ENCODE results near the gene PLCL1.

DNA sequence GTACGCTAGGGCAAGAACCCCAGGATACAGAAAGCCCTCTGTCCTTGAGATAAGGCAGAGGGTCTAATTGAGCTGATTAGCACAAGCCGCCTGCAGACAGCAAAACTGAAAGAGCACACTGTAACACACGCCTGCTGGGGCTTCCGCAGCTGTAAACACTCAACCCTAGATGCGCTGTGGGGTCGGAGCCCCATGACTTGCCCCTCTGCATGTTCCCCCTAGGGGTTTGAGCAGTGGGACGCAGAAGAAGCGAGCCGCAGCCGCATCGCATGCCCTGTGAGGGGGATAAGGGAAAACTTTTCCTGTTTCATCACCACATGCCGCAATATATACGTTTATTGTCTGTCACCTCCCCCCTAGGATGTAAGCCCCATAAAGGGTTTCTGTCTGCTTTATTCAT is 384.6 kb downstream of the PLCL1 start:
- no peak for TF ChIP-seq POLR2A (IDR thresholded peaks at IDR 0.05)
- TF ChIP-seq EP300 (IDR thresholded peaks at IDR 0.05) = no peak
- TF ChIP-seq, protein P1, sequence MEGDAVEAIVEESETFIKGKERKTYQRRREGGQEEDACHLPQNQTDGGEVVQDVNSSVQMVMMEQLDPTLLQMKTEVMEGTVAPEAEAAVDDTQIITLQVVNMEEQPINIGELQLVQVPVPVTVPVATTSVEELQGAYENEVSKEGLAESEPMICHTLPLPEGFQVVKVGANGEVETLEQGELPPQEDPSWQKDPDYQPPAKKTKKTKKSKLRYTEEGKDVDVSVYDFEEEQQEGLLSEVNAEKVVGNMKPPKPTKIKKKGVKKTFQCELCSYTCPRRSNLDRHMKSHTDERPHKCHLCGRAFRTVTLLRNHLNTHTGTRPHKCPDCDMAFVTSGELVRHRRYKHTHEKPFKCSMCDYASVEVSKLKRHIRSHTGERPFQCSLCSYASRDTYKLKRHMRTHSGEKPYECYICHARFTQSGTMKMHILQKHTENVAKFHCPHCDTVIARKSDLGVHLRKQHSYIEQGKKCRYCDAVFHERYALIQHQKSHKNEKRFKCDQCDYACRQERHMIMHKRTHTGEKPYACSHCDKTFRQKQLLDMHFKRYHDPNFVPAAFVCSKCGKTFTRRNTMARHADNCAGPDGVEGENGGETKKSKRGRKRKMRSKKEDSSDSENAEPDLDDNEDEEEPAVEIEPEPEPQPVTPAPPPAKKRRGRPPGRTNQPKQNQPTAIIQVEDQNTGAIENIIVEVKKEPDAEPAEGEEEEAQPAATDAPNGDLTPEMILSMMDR (IDR thresholded peaks at IDR 0.05) = no peak
